Measurements from ENCODE around the gene BRSK1.

GRCh38 chr19:55314396-55314795 lies 30.6 kb downstream of the BRSK1 start:
- TF ChIP-seq POLR2AphosphoS5 (IDR thresholded peaks at IDR 0.05; ENCODE audit: insufficient read depth in 1 of 2, low read depth in 1 of 2): no peak
- no peak for TF ChIP-seq CTCF (IDR thresholded peaks at IDR 0.05)
- TF ChIP-seq POLR2A (IDR thresholded peaks at IDR 0.05): no peak

Measured in vagina (tissue), 2 donors.